HUES6 (cell line): ENCODE measurements around the gene CILP2.

ENCODE experiments used
- H3K27ac ChIP-seq: 2 replicates; pipeline ENCODE4 v1.7.0; 2013; ENCODE audit warnings: low read depth, mild to moderate bottlenecking, low read length, inconsistent platforms
- H3K27me3 ChIP-seq: 2 replicates; pipeline ENCODE4 v1.6.1; 2013; ENCODE audit warnings: low read length; ENCODE audit not compliant: control insufficient read depth, insufficient read depth
- H3K36me3 ChIP-seq: 2 replicates; pipeline ENCODE4 v1.6.1; 2013; ENCODE audit warnings: low read length; ENCODE audit not compliant: control insufficient read depth, insufficient read depth
- H3K4me1 ChIP-seq: 2 replicates; pipeline ENCODE4 v1.6.1; 2013; ENCODE audit warnings: low read length; ENCODE audit not compliant: control insufficient read depth, insufficient read depth
- H3K4me3 ChIP-seq: 2 replicates; pipeline ENCODE4 v1.5.1; 2013; ENCODE audit warnings: low read depth, low read length
- H3K9ac ChIP-seq: one replicate; pipeline ENCODE4 v1.6.1; 2013; ENCODE audit warnings: mild to moderate bottlenecking, low read length
- H3K9me3 ChIP-seq: 2 replicates; pipeline ENCODE4 v1.6.1; 2013; ENCODE audit warnings: low read depth, low read length; ENCODE audit not compliant: control insufficient read depth, insufficient read depth

The CILP2 gene

GRCh38 chr19:19538061-19538784 is at the start of gene CILP2:
CILP2 (plus strand) TSS chr19:19538265; CDS start chr19:19538350, 85 bp downstream.
- H3K27ac ChIP-seq: no peak within 1 kb of the TSS
- peaks cover 41% of the 10 kb centered on the region for H3K27me3 ChIP-seq
- no peaks in the 10 kb centered on the region for H3K9me3 ChIP-seq
- peak within 1 kb of the TSS; percentile 27 for H3K9ac ChIP-seq
- H3K4me3 ChIP-seq: peak within 1 kb of the TSS; percentile 68
- peaks cover 8% of the 10 kb centered on the region; the same call in 1 of the 2 replicates for H3K4me1 ChIP-seq
- H3K36me3 ChIP-seq: no peaks in the 10 kb centered on the region; the same call in 1 of the 2 replicates

- peaks cover 31% of the 10 kb centered on the region for H3K36me3 ChIP-seq
- peak overlapping the region; percentile 4; the same call in 1 of the 2 replicates for H3K4me3 ChIP-seq
- no peaks in the 10 kb centered on the region for H3K9me3 ChIP-seq
- H3K27me3 ChIP-seq: no peaks in the 10 kb centered on the region
- peaks cover 52% of the 10 kb centered on the region for H3K4me1 ChIP-seq
- peak overlapping the region; percentile 81 for H3K27ac ChIP-seq
- H3K9ac ChIP-seq: peak overlapping the region; percentile 67
Observed at GRCh38 chr19:19488875-19489690, 49.0 kb upstream of the CILP2 start.

- Histone ChIP-seq H3K9me3 (no peaks in the 10 kb centered on the region), H3K27me3 (no peaks in the 10 kb centered on the region), H3K9ac (peak overlapping the region; percentile 67), H3K27ac (peak overlapping the region; percentile 81), H3K4me1 (peaks cover 50% of the 10 kb centered on the region), H3K4me3 (peak overlapping the region; percentile 1; the same call in 1 of the 2 replicates), H3K36me3 (peaks cover 38% of the 10 kb centered on the region)
Observed at GRCh38 chr19:19489804-19490204, 48.3 kb upstream of the CILP2 start.

GRCh38 chr19:19490214-19490968 is 47.7 kb upstream of the CILP2 start:
- no peaks in the 10 kb centered on the region for H3K9me3 ChIP-seq
- H3K27ac ChIP-seq: peak overlapping the region; percentile 81; the same call in 1 of the 2 replicates

GRCh38 chr19:19491321-19492025 is 46.6 kb upstream of the CILP2 start:
- H3K4me1 ChIP-seq: peaks cover 34% of the 10 kb centered on the region
- H3K9me3 ChIP-seq: no peaks in the 10 kb centered on the region
- no peaks in the 10 kb centered on the region for H3K27me3 ChIP-seq
- H3K27ac ChIP-seq: no peak overlapping the region
- no peak overlapping the region for H3K4me3 ChIP-seq
- peaks cover 52% of the 10 kb centered on the region for H3K36me3 ChIP-seq
- H3K9ac ChIP-seq: no peak overlapping the region

More at GRCh38 chr19:19490214-19490968, 47.7 kb upstream of the CILP2 start:
- Histone ChIP-seq H3K27me3 (no peaks in the 10 kb centered on the region), H3K36me3 (peaks cover 41% of the 10 kb centered on the region), H3K4me1 (peaks cover 44% of the 10 kb centered on the region), H3K9ac (peak overlapping the region; percentile 67), H3K4me3 (peak overlapping the region; percentile 1; the same call in 1 of the 2 replicates)

GRCh38 chr19:19492026-19492610 is 45.9 kb upstream of the CILP2 start:
- Histone ChIP-seq H3K27me3 (no peaks in the 10 kb centered on the region), H3K9ac (no peak overlapping the region), H3K4me3 (no peak overlapping the region), H3K27ac (no peak overlapping the region), H3K36me3 (peaks cover 59% of the 10 kb centered on the region), H3K4me1 (peaks cover 27% of the 10 kb centered on the region), H3K9me3 (no peaks in the 10 kb centered on the region)

- Histone ChIP-seq H3K9ac (peak overlapping the region; percentile 20), H3K9me3 (no peaks in the 10 kb centered on the region), H3K27me3 (no peaks in the 10 kb centered on the region), H3K4me1 (peaks cover 11% of the 10 kb centered on the region), H3K27ac (no peak overlapping the region), H3K4me3 (no peak overlapping the region), H3K36me3 (peaks cover 78% of the 10 kb centered on the region)
Observed at GRCh38 chr19:19493841-19494546, 44.1 kb upstream of the CILP2 start.

- H3K27me3 ChIP-seq: no peaks in the 10 kb centered on the region
Observed at GRCh38 chr19:19495614-19496603, 42.2 kb upstream of the CILP2 start.

More at GRCh38 chr19:19495614-19496603, 42.2 kb upstream of the CILP2 start:
- Histone ChIP-seq H3K36me3 (peaks cover 94% of the 10 kb centered on the region), H3K9ac (no peak overlapping the region), H3K9me3 (no peaks in the 10 kb centered on the region), H3K4me3 (no peak overlapping the region), H3K27ac (no peak overlapping the region), H3K4me1 (no peaks in the 10 kb centered on the region)
